Osteocyte (in vitro differentiated cells): ENCODE results near the gene TWIST2. TPM values are rescaled to one million over a fixed set of nuclear protein-coding genes. Genes with fewer than 3 reads are reported as not detected.

ENCODE experiments used
- DNase-seq: peaks from one replicate; pipeline ENCODE4 v3.0.0; 2021; ENCODE audit warnings: mixed read lengths; ENCODE audit not compliant: unreplicated experiment; ENCODE audit errors: extremely low spot score
- H3K27ac Mint-ChIP-seq: one replicate; pipeline ENCODE4 v1.8.0; 2021; ENCODE audit warnings: mild to moderate bottlenecking, mixed read lengths; ENCODE audit not compliant: unreplicated experiment
- H3K27me3 Mint-ChIP-seq: one replicate; pipeline ENCODE4 v1.8.0; 2021; ENCODE audit warnings: mixed read lengths; ENCODE audit not compliant: unreplicated experiment
- H3K36me3 Mint-ChIP-seq: one replicate; pipeline ENCODE4 v1.8.0; 2021; ENCODE audit warnings: mixed read lengths; ENCODE audit not compliant: unreplicated experiment
- H3K4me1 Mint-ChIP-seq: one replicate; pipeline ENCODE4 v1.8.0; 2021; ENCODE audit warnings: mixed read lengths; ENCODE audit not compliant: unreplicated experiment
- H3K4me3 Mint-ChIP-seq: one replicate; pipeline ENCODE4 v1.8.0; 2021; ENCODE audit warnings: mild to moderate bottlenecking, moderate library complexity, mixed read lengths; ENCODE audit not compliant: unreplicated experiment
- H3K9me3 Mint-ChIP-seq: one replicate; pipeline ENCODE4 v1.8.0; 2021; ENCODE audit warnings: mixed read lengths; ENCODE audit not compliant: unreplicated experiment
- CTCF ChIP-seq: fragments of 200-600 bp; sonication (generic); IDR thresholded peaks from 2 replicates; pipeline ENCODE4 v1.5.0; 2021; ENCODE audit warnings: antibody characterized with exemption, mild to moderate bottlenecking, moderate library complexity
- total RNA-seq: library from RNA; stranded (reverse); gene quantifications from 2 replicates; pipeline ENCODE4 v1.2.1, GENCODE V29; 2021

Gene TWIST2
- total RNA-seq, 1 donor from 2014 or later: 6.0 TPM

DNA sequence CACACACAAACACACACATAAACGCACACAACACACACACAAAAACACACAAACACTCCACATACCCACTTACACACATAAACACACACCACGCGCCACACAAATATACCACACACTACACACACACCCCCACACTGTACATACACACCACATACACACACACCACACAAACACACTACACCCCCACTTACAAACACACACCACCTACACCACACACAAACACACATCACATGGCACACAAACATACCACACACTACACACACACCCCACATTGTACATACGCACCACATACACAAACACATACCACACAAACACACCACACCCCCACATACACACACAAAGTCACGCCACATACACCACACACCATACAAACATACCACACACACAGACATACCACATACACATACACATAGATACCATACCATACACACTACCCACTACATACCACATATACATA, 59.9 kb downstream of the TWIST2 start:
- Mint-ChIP-seq H3K4me1 (peaks cover 9% of the 10 kb centered on the region), H3K9me3 (no peaks in the 10 kb centered on the region), H3K27ac (no peak overlapping the region), H3K27me3 (no peaks in the 10 kb centered on the region), H3K36me3 (no peaks in the 10 kb centered on the region), H3K4me3 (no peak overlapping the region)
- no peak for TF ChIP-seq CTCF
- DNase-seq: no peak

- Mint-ChIP-seq H3K27ac (no peak overlapping the region), H3K4me3 (no peak overlapping the region), H3K4me1 (peaks cover 9% of the 10 kb centered on the region), H3K9me3 (no peaks in the 10 kb centered on the region), H3K36me3 (no peaks in the 10 kb centered on the region), H3K27me3 (no peaks in the 10 kb centered on the region)
- TF ChIP-seq CTCF: no peak
- no peak for DNase-seq
These were observed 61.4 kb downstream of the TWIST2 start for GRCh38 chr2:238908960-238909951.

GRCh38 chr2:238910751-238911351, 63.0 kb downstream of the TWIST2 start:
- no peak for TF ChIP-seq CTCF
- H3K4me1 Mint-ChIP-seq: peaks cover 9% of the 10 kb centered on the region
- H3K36me3 Mint-ChIP-seq: no peaks in the 10 kb centered on the region
- H3K27me3 Mint-ChIP-seq: no peaks in the 10 kb centered on the region
- no peaks in the 10 kb centered on the region for H3K9me3 Mint-ChIP-seq
- H3K27ac Mint-ChIP-seq: no peak overlapping the region
- no peak for DNase-seq
- no peak overlapping the region for H3K4me3 Mint-ChIP-seq

- Mint-ChIP-seq H3K9me3 (no peaks in the 10 kb centered on the region), H3K27ac (no peak overlapping the region), H3K4me3 (no peak overlapping the region), H3K27me3 (peaks cover 2% of the 10 kb centered on the region), H3K4me1 (peaks cover 11% of the 10 kb centered on the region), H3K36me3 (no peaks in the 10 kb centered on the region)
- no peak for TF ChIP-seq CTCF
- no peak for DNase-seq
These were observed 63.7 kb downstream of the TWIST2 start for GRCh38 chr2:238911376-238912227.
